OCI-LY7 (cell line): ENCODE data around the gene SPTAN1. TPM values are rescaled to one million over a fixed set of nuclear protein-coding genes. Genes with fewer than 3 reads are reported as not detected.

Experiments used
- BruUV-seq: library from RNA; stranded (reverse); fragments of 400-500 nt; replicated peaks from 2 replicates; lab custom pipeline; 2021; lab: Mats Ljungman, UMichigan
- CTCF ChIA-PET: fragments of 300-600 bp; sonication (Branson Sonifier 250); formaldehyde crosslinking; loops from one replicate; lab custom pipeline; 2022; ENCODE audit warnings: antibody characterized with exemption; ENCODE audit not compliant: unreplicated experiment; lab: Charles Lee
- POLR2A ChIA-PET: fragments of 300-600 bp; sonication (Branson Sonifier 250); formaldehyde crosslinking; loops from one replicate; lab custom pipeline; 2022; ENCODE audit warnings: antibody characterized with exemption; lab: Charles Lee
- DNase-seq: peaks from one replicate; pipeline ENCODE4 v3.0.0-alpha.2; 2015; ENCODE audit warnings: low spot score
- H2AFZ ChIP-seq: fragments of 200-600 bp; sonication (generic), shearing (Covaris generic); 2 replicates; pipeline ENCODE4 v1.6.1; 2014; ENCODE audit warnings: mild to moderate bottlenecking, antibody characterized with exemption, low read length, moderate library complexity
- H3K27ac ChIP-seq: fragments of 200-600 bp; sonication (generic); 2 replicates; pipeline ENCODE4 v1.5.1; 2014; ENCODE audit warnings: mixed run types, low read depth, mild to moderate bottlenecking, moderate library complexity, low read length, inconsistent platforms; ENCODE audit not compliant: poor library complexity, severe bottlenecking
- H3K36me3 ChIP-seq: fragments of 200-600 bp; sonication (generic); 2 replicates; pipeline ENCODE4 v1.6.1; 2014; ENCODE audit warnings: mild to moderate bottlenecking, antibody characterized with exemption, low read length, moderate library complexity, mixed read lengths; ENCODE audit not compliant: insufficient read depth
- H3K4me1 ChIP-seq: fragments of 200-600 bp; sonication (generic); 2 replicates; pipeline ENCODE4 v1.5.1; 2014; ENCODE audit warnings: mild to moderate bottlenecking, low read length; ENCODE audit not compliant: insufficient read depth, poor library complexity, severe bottlenecking
- H3K4me2 ChIP-seq: fragments of 200-600 bp; sonication (generic); 2 replicates; pipeline ENCODE4 v1.6.1; 2014; ENCODE audit warnings: mild to moderate bottlenecking, low read length
- H3K4me3 ChIP-seq: fragments of 200-600 bp; sonication (generic); 2 replicates; pipeline ENCODE4 v1.5.1; 2014; ENCODE audit warnings: mild to moderate bottlenecking, low read depth, low read length; ENCODE audit not compliant: poor library complexity, severe bottlenecking
- H3K79me2 ChIP-seq: fragments of 200-600 bp; sonication (generic); 2 replicates; pipeline ENCODE4 v1.6.1; 2016; ENCODE audit warnings: low read depth, mild to moderate bottlenecking, low read length, moderate library complexity, mixed read lengths; ENCODE audit not compliant: insufficient read depth
- H3K9me2 ChIP-seq: fragments of 200-600 bp; sonication (generic); 2 replicates; pipeline ENCODE4 v1.6.1; 2016; ENCODE audit warnings: mild to moderate bottlenecking, low read length, mixed read lengths; ENCODE audit not compliant: insufficient read depth
- H3K9me3 ChIP-seq: fragments of 200-600 bp; sonication (generic); 2 replicates; pipeline ENCODE4 v1.6.1; 2014; ENCODE audit warnings: mild to moderate bottlenecking, mixed run types, low read length, mixed read lengths
- H4K20me1 ChIP-seq: fragments of 200-600 bp; sonication (generic); 2 replicates; pipeline ENCODE4 v1.6.1; 2014; ENCODE audit warnings: mild to moderate bottlenecking, antibody characterized with exemption, low read length, moderate library complexity, mixed read lengths; ENCODE audit not compliant: insufficient read depth
- EZH2phosphoT487 ChIP-seq: fragments of 200-600 bp; sonication (generic); IDR thresholded peaks from 2 replicates; pipeline ENCODE4 v1.6.1; 2018; ENCODE audit warnings: low read depth, borderline replicate concordance, mild to moderate bottlenecking, mixed run types, antibody characterized with exemption, low read length, moderate library complexity, mixed read lengths
- intact Hi-C: fragments of 100-400 bp; cut with micrococcal nuclease; formaldehyde crosslinking; loops from one replicate; pipeline ENCODE4 v1.10.0; 2022; ENCODE audit not compliant: unreplicated experiment
- total RNA-seq, 2 experiments: library from RNA; depleted of rRNA in 1 of 2; stranded (reverse); fragments of >200 nt in 1 of 2; shearing (Covaris generic) in 1 of 2; gene quantifications; 2 replicates each; pipeline ENCODE4 v1.2.3, GENCODE V29; 2014 to 2022
- TF ChIP-seq, protein P1 (sequence below): fragments of 200-600 bp; sonication (generic); conservative IDR thresholded peaks from 2 replicates; pipeline ENCODE4 v1.5.1; 2014; ENCODE audit warnings: mild to moderate bottlenecking, antibody characterized with exemption, low read length, moderate library complexity, mixed read lengths

Gene SPTAN1
- total RNA-seq, 2 experiments from 2014 or later: 239 to 259 TPM

GRCh38 chr9:128634111-128634510, 81.7 kb downstream of the SPTAN1 start:
- TF ChIP-seq EZH2phosphoT487: no peak
- TF ChIP-seq, protein P1, sequence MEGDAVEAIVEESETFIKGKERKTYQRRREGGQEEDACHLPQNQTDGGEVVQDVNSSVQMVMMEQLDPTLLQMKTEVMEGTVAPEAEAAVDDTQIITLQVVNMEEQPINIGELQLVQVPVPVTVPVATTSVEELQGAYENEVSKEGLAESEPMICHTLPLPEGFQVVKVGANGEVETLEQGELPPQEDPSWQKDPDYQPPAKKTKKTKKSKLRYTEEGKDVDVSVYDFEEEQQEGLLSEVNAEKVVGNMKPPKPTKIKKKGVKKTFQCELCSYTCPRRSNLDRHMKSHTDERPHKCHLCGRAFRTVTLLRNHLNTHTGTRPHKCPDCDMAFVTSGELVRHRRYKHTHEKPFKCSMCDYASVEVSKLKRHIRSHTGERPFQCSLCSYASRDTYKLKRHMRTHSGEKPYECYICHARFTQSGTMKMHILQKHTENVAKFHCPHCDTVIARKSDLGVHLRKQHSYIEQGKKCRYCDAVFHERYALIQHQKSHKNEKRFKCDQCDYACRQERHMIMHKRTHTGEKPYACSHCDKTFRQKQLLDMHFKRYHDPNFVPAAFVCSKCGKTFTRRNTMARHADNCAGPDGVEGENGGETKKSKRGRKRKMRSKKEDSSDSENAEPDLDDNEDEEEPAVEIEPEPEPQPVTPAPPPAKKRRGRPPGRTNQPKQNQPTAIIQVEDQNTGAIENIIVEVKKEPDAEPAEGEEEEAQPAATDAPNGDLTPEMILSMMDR: no peak
- no peaks in the 10 kb centered on the region for H3K9me3 ChIP-seq
- H3K36me3 ChIP-seq: peaks cover 58% of the 10 kb centered on the region
- DNase-seq: no peak
- H2AFZ ChIP-seq: no peak overlapping the region
- H3K27ac ChIP-seq: no peak overlapping the region
- H3K79me2 ChIP-seq: no peaks in the 10 kb centered on the region
- CTCF ChIA-PET: interaction anchor here (0.6 kb wide), 1 partner anchor 339 kb away, joined by 3 read pairs; no protein-coding TSS in a partner anchor
- POLR2A ChIA-PET: no interaction called here
- no peak overlapping the region for H3K4me2 ChIP-seq
- no peaks in the 10 kb centered on the region for H4K20me1 ChIP-seq
- H3K4me1 ChIP-seq: no peaks in the 10 kb centered on the region
- intact Hi-C loops: no loop called here
- H3K4me3 ChIP-seq: no peak overlapping the region
- no TSS peak for BruUV-seq
- H3K9me2 ChIP-seq: no peaks in the 10 kb centered on the region

DNA sequence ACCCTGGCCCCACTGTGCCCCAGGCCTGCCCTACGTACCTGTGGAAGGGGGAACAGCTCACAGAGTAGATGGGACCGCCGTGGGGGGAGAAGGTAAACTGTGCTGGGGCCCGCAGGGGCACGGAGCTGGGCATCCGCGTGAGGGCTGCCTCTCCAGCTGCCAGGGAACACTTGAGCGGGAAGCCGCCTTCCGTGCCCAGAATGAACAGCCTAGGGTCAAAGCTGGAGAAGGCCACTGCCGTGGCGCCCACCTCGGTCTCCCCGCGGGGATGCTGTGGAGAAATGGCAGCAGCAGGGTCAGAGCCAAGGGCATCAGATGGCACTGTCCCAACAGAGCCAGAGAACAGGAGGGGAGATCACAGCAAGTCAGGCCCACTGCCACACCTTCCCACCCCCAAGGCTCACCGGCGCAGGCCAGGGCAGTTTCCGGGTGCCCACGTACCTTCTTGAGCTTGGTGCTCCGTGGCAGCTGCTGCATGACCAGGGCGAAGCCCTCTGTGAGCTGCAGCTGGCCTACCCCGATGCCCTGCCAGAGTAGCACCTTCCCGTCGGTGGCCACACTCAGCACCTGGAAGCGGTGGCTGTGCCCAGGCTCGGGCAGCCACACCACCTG, 82.4 kb downstream of the SPTAN1 start:
- intact Hi-C loops: no loop called here
- Histone ChIP-seq H2AFZ (no peak overlapping the region), H4K20me1 (no peaks in the 10 kb centered on the region), H3K79me2 (no peaks in the 10 kb centered on the region), H3K9me2 (no peaks in the 10 kb centered on the region), H3K9me3 (no peaks in the 10 kb centered on the region), H3K4me3 (no peak overlapping the region), H3K36me3 (peaks cover 51% of the 10 kb centered on the region), H3K27ac (no peak overlapping the region), H3K4me2 (no peak overlapping the region), H3K4me1 (no peaks in the 10 kb centered on the region)
- POLR2A ChIA-PET: no interaction called here
- no TSS peak for BruUV-seq
- TF ChIP-seq, protein P1: no peak
- no peak for TF ChIP-seq EZH2phosphoT487
- CTCF ChIA-PET: no interaction called here
- DNase-seq: no peak

- H4K20me1 ChIP-seq: no peaks in the 10 kb centered on the region
- BruUV-seq: no TSS peak
- H3K9me3 ChIP-seq: no peaks in the 10 kb centered on the region
- H3K4me1 ChIP-seq: no peaks in the 10 kb centered on the region
- ChIA-PET POLR2A (interaction anchor here (0.5 kb wide), 1 partner anchor 42 kb away, joined by 3 read pairs; no protein-coding TSS in a partner anchor), CTCF (no interaction called here)
- no peak overlapping the region for H3K4me3 ChIP-seq
- H3K27ac ChIP-seq: no peak overlapping the region
- no peaks in the 10 kb centered on the region for H3K79me2 ChIP-seq
- no peak overlapping the region for H2AFZ ChIP-seq
- intact Hi-C loops: no loop called here
- DNase-seq: no peak
- no peak for TF ChIP-seq EZH2phosphoT487
- TF ChIP-seq, protein P1: peak; percentile 62
- no peaks in the 10 kb centered on the region for H3K9me2 ChIP-seq
- peaks cover 49% of the 10 kb centered on the region for H3K36me3 ChIP-seq
- H3K4me2 ChIP-seq: no peak overlapping the region
These were observed 83.1 kb downstream of the SPTAN1 start for GRCh38 chr9:128635266-128636023.
